Cardiac septum (tissue), 1 donor: ENCODE measurements around the gene FAM193A. TPM values are rescaled to one million over a fixed set of nuclear protein-coding genes. Genes with fewer than 3 reads are reported as not detected.
"Not testable (repeated sequence)": the region's sequence is repeated elsewhere in the genome, so short reads cannot be mapped to it uniquely, and the experiment has no call there.

Source experiments
- DNase-seq: peaks from one replicate; pipeline ENCODE4 v3.0.0-alpha.2; 2020; ENCODE audit warnings: low spot score
- intact Hi-C: fragments of 100-400 bp; cut with DNase I; formaldehyde crosslinking; loops from one replicate; pipeline ENCODE4 v1.14.0; 2022
- total RNA-seq: library from RNA; stranded (reverse); fragmentation: NEBNext Ultra II Directional; extraction: Animal tissue kit (Norgen Biotek cat#: 25700); gene quantifications from one replicate; pipeline ENCODE4 v1.2.1, GENCODE V29; 2021
- donor health status: DM: no; HTN: no; CAD: no.

Gene FAM193A
- total RNA-seq, 1 donor from 2014 or later = 19.5 TPM

DNA sequence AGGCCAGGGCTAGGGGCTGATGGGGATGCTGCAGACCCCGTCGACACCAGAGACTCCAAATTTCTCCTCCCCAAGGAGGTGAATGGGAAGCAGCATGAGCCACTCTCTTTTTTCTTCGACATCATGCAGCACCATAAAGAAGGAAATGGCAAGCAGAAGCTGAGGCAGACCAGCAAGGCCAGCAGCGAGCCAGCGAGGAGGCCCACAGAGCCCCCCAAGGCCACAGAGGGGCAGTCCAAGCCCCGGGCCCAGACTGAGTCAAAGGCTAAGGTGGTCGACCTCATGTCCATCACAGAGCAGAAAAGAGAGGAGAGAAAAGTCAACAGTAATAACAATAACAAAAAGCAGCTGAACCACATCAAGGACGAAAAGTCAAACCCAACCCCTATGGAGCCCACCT, 163.6 kb downstream of the FAM193A start:
- DNase-seq = no peak
- intact Hi-C loops = no loop called here

GRCh38 chr4:2702361-2702760, 165.9 kb downstream of the FAM193A start:
- intact Hi-C loops = no loop called here
- no peak for DNase-seq

- intact Hi-C loops = no loop called here
- no peak for DNase-seq
These were observed 166.3 kb downstream of the FAM193A start for GRCh38 chr4:2702770-2703169.

GRCh38 chr4:2712261-2712842, 175.9 kb downstream of the FAM193A start:
- DNase-seq = no peak
- intact Hi-C loops = no loop called here

DNA sequence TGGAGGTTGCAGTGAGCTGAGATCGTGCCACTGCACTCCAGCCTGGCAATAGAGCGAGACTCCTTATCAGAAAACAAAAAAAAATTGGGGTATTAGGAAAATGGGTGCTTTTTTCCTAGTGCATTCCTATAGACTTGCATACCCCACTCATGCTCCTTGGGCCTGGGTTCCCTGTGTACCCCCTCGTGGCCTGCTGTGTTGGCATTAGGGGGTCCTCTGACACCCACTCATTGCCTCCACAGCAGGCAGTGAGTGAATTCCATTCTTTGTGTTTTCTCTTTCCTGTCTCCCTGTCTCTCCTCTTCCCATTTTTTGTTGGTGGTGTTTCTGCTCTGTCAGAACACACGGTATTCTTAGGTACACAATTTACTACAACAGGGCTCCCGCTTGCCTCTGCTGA, 176.9 kb downstream of the FAM193A start:
- DNase-seq = no peak
- intact Hi-C loops = no loop called here

DNA sequence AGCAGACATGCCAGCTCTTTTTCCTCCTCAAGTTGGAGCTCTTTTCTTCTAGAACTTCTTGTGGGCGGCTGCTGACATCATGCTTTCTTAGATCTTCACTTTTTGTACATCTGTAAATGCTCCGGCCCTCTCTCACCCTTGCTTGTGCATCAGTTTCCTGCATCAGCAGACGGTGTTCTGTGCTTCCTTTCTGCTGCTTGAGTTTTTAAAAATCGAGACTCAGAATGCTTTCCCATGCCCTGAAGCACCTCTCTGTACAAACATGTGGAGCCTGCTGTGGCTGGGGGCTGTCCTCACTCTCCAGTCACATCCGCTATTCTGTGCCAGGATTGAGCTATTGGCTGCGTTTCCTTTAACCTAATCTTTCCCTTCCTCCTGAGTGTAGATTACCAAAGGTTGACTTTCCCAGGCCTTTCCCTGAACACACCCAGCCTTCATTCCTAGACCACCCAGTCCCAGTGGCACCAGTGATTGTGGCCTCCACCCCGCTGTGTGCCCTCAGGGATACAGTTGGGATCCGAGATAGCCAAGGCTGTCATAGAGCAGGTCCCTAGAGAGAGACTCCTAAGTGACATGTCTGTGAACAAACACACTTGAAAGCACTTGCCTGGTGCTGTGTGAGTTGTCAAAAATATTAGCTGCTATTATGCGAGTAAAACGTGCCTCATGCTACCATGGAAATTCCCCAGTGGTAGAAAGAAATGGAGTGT, 177.8 kb downstream of the FAM193A start:
- intact Hi-C loops = no loop called here
- DNase-seq = no peak

DNA sequence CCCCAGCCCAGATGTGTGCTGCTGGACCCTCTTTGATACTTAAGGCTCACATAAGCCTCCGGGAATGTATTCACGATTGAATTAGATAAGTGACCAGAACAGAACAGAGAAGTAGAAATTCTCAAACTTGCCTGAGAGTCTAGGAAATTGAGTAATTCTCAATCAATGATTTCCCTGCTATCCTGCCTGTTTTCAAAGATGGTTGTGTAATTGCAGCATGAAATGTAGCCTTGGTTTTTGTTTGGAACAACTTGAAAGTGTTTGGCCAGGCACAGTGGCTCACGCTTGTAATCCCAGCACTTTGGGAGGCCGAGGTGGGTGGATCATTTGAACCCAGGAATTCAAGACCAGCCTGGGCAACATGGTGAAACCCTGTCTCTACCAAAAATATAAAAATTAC, 178.5 kb downstream of the FAM193A start:
- intact Hi-C loops = no loop called here
- no peak for DNase-seq

- no peak for DNase-seq
- intact Hi-C loops = no loop called here
These were observed 179.0 kb downstream of the FAM193A start for GRCh38 chr4:2715426-2715825.

DNA sequence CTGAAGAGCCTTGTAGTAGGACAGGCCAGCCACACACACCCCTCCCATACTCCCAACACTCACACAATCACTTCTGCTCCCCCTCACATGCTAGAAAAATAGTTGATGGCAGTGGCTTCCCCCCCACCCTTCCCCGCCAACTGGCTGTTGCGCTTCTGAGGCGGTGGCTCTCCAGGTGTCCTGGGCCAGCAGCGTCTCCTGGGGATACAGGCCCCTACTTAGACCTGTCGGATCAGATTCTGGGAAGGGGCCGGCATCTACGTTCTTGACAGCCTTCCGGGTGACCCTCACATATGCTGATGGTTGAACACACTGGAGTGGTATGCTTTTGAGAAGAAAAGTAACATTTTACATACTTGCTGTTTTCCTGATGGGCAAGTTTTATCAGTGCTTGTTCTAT, 179.8 kb downstream of the FAM193A start:
- intact Hi-C loops = no loop called here
- DNase-seq = no peak

- no peak for DNase-seq
- intact Hi-C loops = no loop called here
These were observed 185.1 kb downstream of the FAM193A start for GRCh38 chr4:2721586-2721985.

- DNase-seq = no peak
- intact Hi-C loops = no loop called here
These were observed 185.6 kb downstream of the FAM193A start for GRCh38 chr4:2722033-2722432.

GRCh38 chr4:2723751-2724150, 187.3 kb downstream of the FAM193A start:
- no peak for DNase-seq
- intact Hi-C loops = no loop called here

DNA sequence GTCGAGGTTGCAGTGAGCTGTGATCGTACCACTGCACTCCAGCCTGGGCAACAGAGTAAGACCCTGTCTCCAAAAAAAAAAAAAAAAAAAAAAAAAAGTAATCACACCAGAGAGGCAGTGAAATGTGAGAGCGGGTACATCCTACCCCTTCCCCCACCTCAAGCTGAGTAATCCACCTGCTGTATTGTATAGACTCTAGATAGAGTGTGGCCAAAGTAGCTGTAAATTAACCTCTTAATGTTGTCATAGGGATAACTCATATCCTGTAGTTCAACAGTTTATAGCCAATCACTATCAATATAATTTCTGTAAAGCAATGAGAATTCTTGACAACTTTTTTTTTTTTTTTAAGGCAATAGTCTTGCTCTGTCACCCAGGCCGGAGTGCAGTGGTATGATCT, 188.9 kb downstream of the FAM193A start:
- intact Hi-C loops = no loop called here
- DNase-seq = no peak

GRCh38 chr4:2726881-2727280, 190.4 kb downstream of the FAM193A start:
- intact Hi-C loops, DNase-seq: not testable (repeated sequence)

GRCh38 chr4:2728221-2728620, 191.8 kb downstream of the FAM193A start:
- intact Hi-C loops = no loop called here
- no peak for DNase-seq

DNA sequence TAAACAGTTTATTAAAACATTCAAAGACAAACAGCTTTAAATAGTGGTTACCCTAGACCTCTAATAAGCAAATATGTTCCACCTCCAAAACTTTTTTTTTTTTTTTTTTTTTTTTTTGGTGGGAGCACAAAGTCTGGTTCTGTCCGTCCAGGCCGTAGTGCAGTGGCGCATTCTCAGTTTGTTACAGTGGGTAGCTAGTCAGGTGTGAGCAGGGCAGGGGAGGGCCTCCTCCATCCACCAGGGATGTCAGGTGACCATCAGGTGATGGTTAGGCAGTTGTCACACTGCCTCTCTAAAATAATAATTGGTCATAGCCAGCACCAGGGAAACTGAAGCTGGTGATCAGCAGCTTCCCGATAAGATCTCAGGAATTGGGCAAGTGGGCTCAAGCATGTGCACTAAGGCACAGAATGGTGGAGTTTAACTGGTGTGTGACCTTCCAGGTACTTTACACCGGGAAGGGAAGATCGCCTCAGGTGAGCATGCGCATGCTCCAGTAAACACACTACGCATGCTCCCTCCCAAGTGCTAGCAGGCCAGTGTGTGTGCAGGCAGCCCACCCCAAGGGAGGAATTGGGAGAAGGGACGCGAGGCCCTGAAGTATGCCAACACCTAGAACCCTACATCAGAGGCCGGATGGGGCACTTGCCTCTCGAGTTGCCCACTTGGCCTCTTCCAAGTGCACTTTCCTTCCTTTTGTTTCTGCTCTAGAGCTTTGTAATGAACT, 192.5 kb downstream of the FAM193A start:
- DNase-seq = no peak
- intact Hi-C loops = no loop called here

GRCh38 chr4:2729533-2729875, 193.1 kb downstream of the FAM193A start:
- no peak for DNase-seq
- intact Hi-C loops = no loop called here

GRCh38 chr4:2731907-2732317, 195.5 kb downstream of the FAM193A start:
- no peak for DNase-seq
- intact Hi-C loops = no loop called here

GRCh38 chr4:2732526-2732925, 196.1 kb downstream of the FAM193A start:
- intact Hi-C loops = no loop called here

DNA sequence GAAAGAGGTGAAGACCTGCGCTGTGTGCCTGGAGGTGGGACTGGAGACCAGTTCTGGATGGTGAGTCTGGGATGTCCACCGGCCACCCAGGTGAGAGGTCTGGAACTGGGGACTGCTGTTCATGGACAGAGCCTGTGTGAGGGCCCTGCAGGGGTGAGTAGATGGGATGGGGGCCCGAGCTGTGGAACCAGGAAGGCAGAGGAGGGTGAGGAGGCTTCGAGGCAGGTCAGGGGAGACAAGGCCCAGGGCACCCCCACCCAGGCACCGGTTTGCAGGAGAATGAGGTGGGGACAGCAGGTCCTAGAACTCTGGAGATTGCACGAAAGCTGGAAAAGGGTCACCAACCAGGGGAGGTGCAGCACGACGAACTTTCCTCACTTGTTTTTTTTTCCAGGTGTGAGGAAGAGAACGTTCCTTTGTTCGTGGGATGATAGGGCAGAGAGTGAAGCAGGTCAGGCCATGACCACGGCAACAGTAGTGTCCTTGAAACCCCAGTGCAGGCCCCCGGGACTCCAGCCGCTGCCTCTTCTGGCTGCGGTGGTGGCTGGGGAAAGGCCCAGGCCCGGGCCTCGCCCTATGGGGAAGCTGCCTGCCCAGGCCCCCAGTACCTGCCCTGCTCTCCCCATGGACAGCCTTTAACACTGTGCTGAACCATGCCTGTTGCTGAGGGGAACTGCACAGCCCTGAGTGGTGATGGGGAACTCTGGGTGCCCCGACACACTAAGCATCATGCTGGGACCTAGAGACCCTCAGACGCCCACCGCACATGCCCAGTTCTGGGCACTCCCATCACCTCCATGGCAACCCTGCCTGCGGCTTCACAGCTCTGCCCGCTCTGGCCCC, 196.8 kb downstream of the FAM193A start:
- intact Hi-C loops = no loop called here
- no peak for DNase-seq

More at GRCh38 chr4:2732526-2732925, 196.1 kb downstream of the FAM193A start:
- no peak for DNase-seq
